RWPE2 (cell line): ENCODE data around the gene DAGLA.

Source experiments
- ATAC-seq: fragments of 200-7000 bp; cut with Tn5 transposase; 3 replicates; pipeline ENCODE4 v1.9.1; 2021; ENCODE audit warnings: low read depth
- DNase-seq: peaks from one replicate; pipeline ENCODE4 v3.0.0-alpha.2; 2020; ENCODE audit warnings: low spot score
- H3K27ac ChIP-seq: fragments of 450-650 bp; 2 replicates; pipeline ENCODE4 v1.5.1; 2017; ENCODE audit warnings: mild to moderate bottlenecking; ENCODE audit not compliant: poor library complexity, severe bottlenecking
- H3K27me3 ChIP-seq: fragments of 250-450 bp; sonication (Bioruptor Pico); 2 replicates; pipeline ENCODE4 v1.5.1; 2021; ENCODE audit warnings: mild to moderate bottlenecking, moderate library complexity; ENCODE audit not compliant: insufficient read depth, poor library complexity, severe bottlenecking
- H3K36me3 ChIP-seq: fragments of 250-450 bp; sonication (Bioruptor Pico); 2 replicates; pipeline ENCODE4 v1.5.1; 2020; ENCODE audit warnings: low read depth, mild to moderate bottlenecking, moderate library complexity
- H3K4me1 ChIP-seq: fragments of 250-450 bp; sonication (Bioruptor Pico); 2 replicates; pipeline ENCODE4 v1.5.1; 2021; ENCODE audit warnings: mild to moderate bottlenecking, moderate library complexity; ENCODE audit not compliant: insufficient read depth, poor library complexity, severe bottlenecking
- H3K4me3 ChIP-seq: fragments of 250-450 bp; sonication (Bioruptor Pico); 2 replicates; pipeline ENCODE4 v1.5.1; 2021; ENCODE audit warnings: mild to moderate bottlenecking, moderate library complexity; ENCODE audit not compliant: severe bottlenecking
- H3K9me3 ChIP-seq: fragments of 250-450 bp; sonication (Bioruptor Pico); 2 replicates; pipeline ENCODE4 v1.5.1; 2021; ENCODE audit warnings: mild to moderate bottlenecking, moderate library complexity; ENCODE audit not compliant: severe bottlenecking
- TF ChIP-seq, protein P1 (sequence below): fragments of 450-650 bp; IDR thresholded peaks from one replicate; pipeline ENCODE4 v1.5.1; 2017; ENCODE audit warnings: mild to moderate bottlenecking, moderate library complexity; ENCODE audit not compliant: poor library complexity, severe bottlenecking

The DAGLA gene

DNA sequence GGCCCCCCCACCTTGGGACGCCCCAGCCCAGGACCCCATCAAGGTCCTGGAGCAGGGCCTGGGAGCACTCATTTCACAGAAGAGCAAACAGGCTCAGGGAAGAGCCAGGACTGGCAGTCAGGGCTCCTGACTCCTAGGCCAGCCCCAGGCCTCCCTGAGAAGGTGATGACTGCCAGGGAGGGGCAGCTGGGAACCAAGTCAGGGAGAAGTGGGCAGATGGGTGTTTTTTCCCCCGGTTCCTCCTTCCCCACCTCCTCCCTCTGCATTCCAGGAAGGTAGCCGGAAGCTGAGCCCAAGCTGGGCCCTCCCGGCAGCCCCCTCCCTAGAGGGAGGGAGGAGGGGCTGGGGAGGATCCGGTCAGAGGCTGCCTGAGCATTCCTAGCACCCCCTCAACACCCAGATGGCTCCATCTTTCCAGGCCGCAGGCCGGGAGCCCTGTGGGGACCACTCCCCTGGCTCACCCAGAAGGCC lies 91.8 kb downstream of the DAGLA start:
- Histone ChIP-seq H3K36me3 (no peaks in the 10 kb centered on the region), H3K4me3 (no peak overlapping the region), H3K9me3 (no peaks in the 10 kb centered on the region), H3K27me3 (no peaks in the 10 kb centered on the region), H3K4me1 (no peaks in the 10 kb centered on the region), H3K27ac (no peak overlapping the region)
- TF ChIP-seq, protein P1, sequence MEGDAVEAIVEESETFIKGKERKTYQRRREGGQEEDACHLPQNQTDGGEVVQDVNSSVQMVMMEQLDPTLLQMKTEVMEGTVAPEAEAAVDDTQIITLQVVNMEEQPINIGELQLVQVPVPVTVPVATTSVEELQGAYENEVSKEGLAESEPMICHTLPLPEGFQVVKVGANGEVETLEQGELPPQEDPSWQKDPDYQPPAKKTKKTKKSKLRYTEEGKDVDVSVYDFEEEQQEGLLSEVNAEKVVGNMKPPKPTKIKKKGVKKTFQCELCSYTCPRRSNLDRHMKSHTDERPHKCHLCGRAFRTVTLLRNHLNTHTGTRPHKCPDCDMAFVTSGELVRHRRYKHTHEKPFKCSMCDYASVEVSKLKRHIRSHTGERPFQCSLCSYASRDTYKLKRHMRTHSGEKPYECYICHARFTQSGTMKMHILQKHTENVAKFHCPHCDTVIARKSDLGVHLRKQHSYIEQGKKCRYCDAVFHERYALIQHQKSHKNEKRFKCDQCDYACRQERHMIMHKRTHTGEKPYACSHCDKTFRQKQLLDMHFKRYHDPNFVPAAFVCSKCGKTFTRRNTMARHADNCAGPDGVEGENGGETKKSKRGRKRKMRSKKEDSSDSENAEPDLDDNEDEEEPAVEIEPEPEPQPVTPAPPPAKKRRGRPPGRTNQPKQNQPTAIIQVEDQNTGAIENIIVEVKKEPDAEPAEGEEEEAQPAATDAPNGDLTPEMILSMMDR = no peak
- DNase-seq (no peak), ATAC-seq (no peak)

DNA sequence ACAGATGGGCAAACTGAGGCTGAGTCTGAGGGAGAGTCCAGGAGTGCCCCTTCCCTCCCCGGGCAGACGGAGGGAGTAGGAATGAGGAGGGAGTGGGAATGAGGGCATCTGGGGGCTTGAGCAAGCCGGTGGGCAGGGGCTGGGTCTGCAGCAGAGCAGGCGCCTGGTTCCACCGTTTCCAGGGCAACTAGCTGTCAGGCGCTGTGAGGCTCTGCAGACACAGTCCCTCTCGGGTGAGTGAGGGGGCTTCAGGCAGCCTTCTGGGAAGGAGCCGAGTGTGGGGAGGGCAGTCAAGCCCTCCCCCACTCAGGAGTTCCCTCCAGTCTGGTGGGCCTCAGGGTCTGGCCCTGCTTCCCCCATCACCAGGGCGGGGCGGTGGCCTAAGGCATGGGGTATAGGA lies 93.2 kb downstream of the DAGLA start:
- H3K9me3 ChIP-seq = no peaks in the 10 kb centered on the region
- H3K36me3 ChIP-seq = no peaks in the 10 kb centered on the region
- TF ChIP-seq, protein P1 = no peak
- H3K4me1 ChIP-seq = no peaks in the 10 kb centered on the region
- no peak overlapping the region for H3K27ac ChIP-seq
- ATAC-seq (no peak), DNase-seq (no peak)
- H3K4me3 ChIP-seq = no peak overlapping the region
- H3K27me3 ChIP-seq = no peaks in the 10 kb centered on the region

DNA sequence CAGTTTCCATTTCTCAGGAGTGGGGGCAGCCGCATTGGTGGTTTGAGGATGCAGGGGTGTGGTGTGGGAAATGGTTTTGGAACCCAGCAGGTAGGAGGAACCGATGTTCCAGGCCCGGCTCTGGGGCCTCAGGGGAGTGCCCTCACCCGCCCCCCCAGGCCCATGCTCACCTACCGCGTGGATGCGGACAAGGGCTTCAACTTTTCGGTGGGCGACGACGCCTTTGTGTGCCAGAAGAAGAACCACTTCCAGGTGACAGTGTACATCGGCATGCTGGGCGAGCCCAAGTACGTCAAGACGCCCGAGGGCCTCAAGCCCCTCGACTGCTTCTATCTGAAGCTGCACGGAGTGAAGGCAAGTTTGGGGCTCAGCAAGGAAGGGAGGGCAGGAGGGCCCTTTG lies 93.6 kb downstream of the DAGLA start:
- TF ChIP-seq, protein P1 = no peak
- Histone ChIP-seq H3K9me3 (no peaks in the 10 kb centered on the region), H3K27ac (no peak overlapping the region), H3K27me3 (no peaks in the 10 kb centered on the region), H3K36me3 (no peaks in the 10 kb centered on the region), H3K4me1 (no peaks in the 10 kb centered on the region), H3K4me3 (no peak overlapping the region)
- no peak for ATAC-seq
- no peak for DNase-seq

DNA sequence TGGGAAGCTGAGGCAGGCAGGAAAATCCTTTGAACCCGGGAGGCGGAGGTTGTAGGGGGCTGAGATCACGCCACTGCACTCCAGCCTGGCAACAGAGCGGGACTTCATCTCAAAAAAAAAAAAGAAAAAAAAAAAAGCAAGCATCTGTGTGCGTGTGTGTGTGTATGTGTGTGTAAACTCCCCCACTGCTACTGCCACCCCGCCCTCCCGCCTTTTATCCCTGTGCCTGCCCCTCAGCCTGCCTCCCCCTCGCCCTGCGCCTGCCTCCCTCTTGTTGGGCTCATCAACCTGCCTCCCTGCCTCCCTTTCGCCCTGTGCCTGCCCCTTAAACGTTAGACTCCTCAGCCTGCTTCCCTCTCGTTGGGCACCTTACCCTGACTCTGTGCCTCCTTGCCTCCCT lies 94.2 kb downstream of the DAGLA start:
- Histone ChIP-seq H3K36me3 (no peaks in the 10 kb centered on the region), H3K9me3 (no peaks in the 10 kb centered on the region), H3K4me3 (no peak overlapping the region), H3K27ac (no peak overlapping the region), H3K4me1 (no peaks in the 10 kb centered on the region), H3K27me3 (no peaks in the 10 kb centered on the region)
- TF ChIP-seq, protein P1 = no peak
- ATAC-seq = no peak
- DNase-seq = no peak

DNA sequence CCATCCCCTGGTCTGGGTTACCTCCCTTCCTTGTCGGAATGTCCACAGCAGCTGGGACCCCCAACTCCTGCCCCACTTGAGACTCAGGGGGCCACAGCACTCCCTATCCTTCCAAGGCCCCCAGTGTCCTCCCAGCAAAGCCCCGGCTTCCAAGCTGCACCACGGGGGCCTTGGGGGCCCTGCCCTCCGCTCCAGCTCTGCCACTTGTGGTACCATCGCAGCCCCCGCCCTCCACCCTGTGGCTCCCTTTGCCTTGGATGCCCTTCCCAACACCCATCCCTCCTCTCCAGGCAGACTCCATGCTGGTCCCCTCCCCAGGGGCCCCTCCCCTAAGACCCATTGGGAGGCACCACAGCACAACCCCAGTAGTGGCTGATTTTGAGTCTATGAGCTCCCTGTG lies 94.9 kb downstream of the DAGLA start:
- no peak overlapping the region for H3K4me3 ChIP-seq
- H3K9me3 ChIP-seq = no peaks in the 10 kb centered on the region
- no peaks in the 10 kb centered on the region for H3K36me3 ChIP-seq
- no peak for ATAC-seq
- no peak for DNase-seq
- H3K4me1 ChIP-seq = no peaks in the 10 kb centered on the region
- H3K27me3 ChIP-seq = no peaks in the 10 kb centered on the region
- H3K27ac ChIP-seq = no peak overlapping the region
- TF ChIP-seq, protein P1 = no peak
